Activated CD4-positive, alpha-beta memory T cell treated with anti-CD3 and anti-CD28 coated beads, Interleukin-2, amount 10 ng/mL, durations not matched to agents 7 days and 5 days (primary cell): ENCODE measurements around the gene THBS3. TPM values are rescaled to one million over a fixed set of nuclear protein-coding genes. Genes with fewer than 3 reads are reported as not detected.
"Not testable (repeated sequence)": the region's sequence is repeated elsewhere in the genome, so short reads cannot be mapped to it uniquely, and the experiment has no call there.

Experiments used
- CTCF ChIA-PET: fragments of 350-600 bp; sonication (Branson Sonifier 250); formaldehyde crosslinking; loops from one replicate; lab custom pipeline; 2021; ENCODE audit warnings: antibody characterized with exemption, inconsistent platforms; lab: Charles Lee
- POLR2A ChIA-PET: fragments of 350-600 bp; sonication (Branson Sonifier 250); formaldehyde crosslinking; loops from one replicate; lab custom pipeline; 2021; ENCODE audit warnings: antibody characterized with exemption; lab: Charles Lee
- DNase-seq: peaks from one replicate; pipeline ENCODE4 v3.0.0-alpha.2; 2020
- H3K27ac Mint-ChIP-seq: one replicate; pipeline ENCODE4 v1.8.0; 2021; ENCODE audit warnings: mild to moderate bottlenecking, mixed read lengths
- H3K27me3 Mint-ChIP-seq: one replicate; pipeline ENCODE4 v1.8.0; 2021; ENCODE audit warnings: mixed read lengths
- H3K36me3 Mint-ChIP-seq: one replicate; pipeline ENCODE4 v1.8.0; 2021; ENCODE audit warnings: low read depth, mixed read lengths
- H3K4me1 Mint-ChIP-seq: one replicate; pipeline ENCODE4 v1.8.0; 2021; ENCODE audit warnings: mixed read lengths
- H3K4me3 Mint-ChIP-seq: one replicate; pipeline ENCODE4 v1.8.0; 2021; ENCODE audit warnings: mild to moderate bottlenecking, mixed read lengths
- H3K9me3 Mint-ChIP-seq: one replicate; pipeline ENCODE4 v1.8.0; 2021; ENCODE audit warnings: mixed read lengths
- total RNA-seq, 2 experiments: library from RNA; stranded (reverse); gene quantifications; one replicate each; pipeline ENCODE4 v1.2.3, GENCODE V29; 2021

THBS3 gene
- total RNA-seq, 2 experiments from 2014 or later: 30.7 to 32.3 TPM

DNA sequence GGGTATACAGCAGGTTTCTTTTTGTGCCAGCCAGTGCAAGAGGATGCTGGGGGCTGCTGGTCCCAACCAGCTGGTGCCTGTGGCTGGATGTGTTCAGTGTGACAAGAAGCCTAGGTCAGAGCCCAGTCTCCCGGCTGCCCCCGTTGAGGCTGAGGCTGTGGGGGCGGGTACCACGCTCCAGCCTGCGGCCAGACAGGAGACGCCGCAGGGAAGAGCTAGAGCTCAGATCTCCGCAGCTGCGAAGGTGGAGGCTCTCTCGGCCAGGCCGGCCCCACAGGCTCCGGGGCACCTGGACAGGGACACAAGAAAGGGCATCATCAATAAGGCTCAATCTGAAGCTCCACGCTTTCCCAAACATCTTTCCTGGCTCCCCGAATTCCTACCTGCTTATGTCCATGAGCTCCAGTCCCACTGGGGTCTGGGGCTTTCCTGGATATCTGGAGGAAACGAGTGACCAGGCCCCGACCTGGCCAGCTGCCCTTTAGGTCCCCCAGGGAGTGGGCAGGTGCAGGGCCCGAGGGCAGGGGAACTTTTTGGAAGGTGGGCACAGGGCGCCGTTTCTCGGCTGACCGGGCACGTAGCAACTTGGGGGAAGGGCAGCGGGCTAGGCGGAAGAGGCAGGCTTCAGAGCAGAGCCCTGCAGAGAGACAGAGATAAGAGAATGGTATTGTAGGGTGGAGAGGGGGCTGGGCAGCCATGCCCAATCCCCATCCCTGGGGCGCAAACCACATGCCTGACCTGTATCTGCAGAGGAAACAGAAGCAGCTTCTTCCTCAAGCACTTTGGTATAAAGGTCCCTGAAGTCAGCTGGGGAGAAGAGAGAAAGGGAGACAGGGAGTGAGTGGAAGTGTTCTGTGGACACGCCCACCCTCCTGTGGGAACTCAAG is 40.2 kb upstream of the THBS3 start:
- DNase-seq: no peak
- Mint-ChIP-seq H3K27ac (no peak overlapping the region), H3K27me3 (peaks cover 2% of the 10 kb centered on the region), H3K9me3 (no peaks in the 10 kb centered on the region), H3K36me3 (peaks cover 3% of the 10 kb centered on the region), H3K4me1 (peaks cover 34% of the 10 kb centered on the region), H3K4me3 (no peak overlapping the region)
- ChIA-PET POLR2A (interaction anchor here (0.9 to 1.3 kb wide), 3 partner anchors 13 to 288 kb away, joined by 3 to 4 read pairs (median 3); no protein-coding TSS in a partner anchor), CTCF (interaction anchor here (0.6 to 5.1 kb wide), 6 partner anchors 12 to 109 kb away, joined by 3 to 91 read pairs (median 9); partner anchors contain the start of gene SCAMP3)

GRCh38 chr1:155246796-155247195 is 39.1 kb upstream of the THBS3 start:
- H3K27ac Mint-ChIP-seq, H3K9me3 Mint-ChIP-seq, H3K36me3 Mint-ChIP-seq, DNase-seq, H3K27me3 Mint-ChIP-seq, H3K4me3 Mint-ChIP-seq: not testable (repeated sequence)
- CTCF ChIA-PET: interaction anchor here (1.1 to 1.5 kb wide), 2 partner anchors 20 to 40 kb away, joined by 3 to 4 read pairs; no protein-coding TSS in a partner anchor
- POLR2A ChIA-PET: interaction anchor here (1.3 kb wide), 1 partner anchor 14 kb away, joined by 4 read pairs; no protein-coding TSS in a partner anchor
- H3K4me1 Mint-ChIP-seq: peaks cover 43% of the 10 kb centered on the region

- peaks cover 51% of the 10 kb centered on the region for H3K4me1 Mint-ChIP-seq
- CTCF ChIA-PET: interaction anchor here (1.2 to 4.1 kb wide), 3 partner anchors 18 to 78 kb away, joined by 5 to 19 read pairs (median 10); partner anchors contain the start of gene KRTCAP2
- no peak for DNase-seq
- peaks cover 11% of the 10 kb centered on the region for H3K36me3 Mint-ChIP-seq
- peak overlapping the region; percentile 88 for H3K27ac Mint-ChIP-seq
- peak overlapping the region; percentile 74 for H3K4me3 Mint-ChIP-seq
- POLR2A ChIA-PET: interaction anchor here (0.6 to 4.0 kb wide), 20 partner anchors 8 to 842 kb away, joined by 3 to 42 read pairs (median 5); partner anchors contain the start of genes CLK2, ENTREP3, KRTCAP2 and MTX1
- H3K27me3 Mint-ChIP-seq: peaks cover 2% of the 10 kb centered on the region
- H3K9me3 Mint-ChIP-seq: no peaks in the 10 kb centered on the region
Measured at GRCh38 chr1:155245163-155245524, 37.4 kb upstream of the THBS3 start.

DNA sequence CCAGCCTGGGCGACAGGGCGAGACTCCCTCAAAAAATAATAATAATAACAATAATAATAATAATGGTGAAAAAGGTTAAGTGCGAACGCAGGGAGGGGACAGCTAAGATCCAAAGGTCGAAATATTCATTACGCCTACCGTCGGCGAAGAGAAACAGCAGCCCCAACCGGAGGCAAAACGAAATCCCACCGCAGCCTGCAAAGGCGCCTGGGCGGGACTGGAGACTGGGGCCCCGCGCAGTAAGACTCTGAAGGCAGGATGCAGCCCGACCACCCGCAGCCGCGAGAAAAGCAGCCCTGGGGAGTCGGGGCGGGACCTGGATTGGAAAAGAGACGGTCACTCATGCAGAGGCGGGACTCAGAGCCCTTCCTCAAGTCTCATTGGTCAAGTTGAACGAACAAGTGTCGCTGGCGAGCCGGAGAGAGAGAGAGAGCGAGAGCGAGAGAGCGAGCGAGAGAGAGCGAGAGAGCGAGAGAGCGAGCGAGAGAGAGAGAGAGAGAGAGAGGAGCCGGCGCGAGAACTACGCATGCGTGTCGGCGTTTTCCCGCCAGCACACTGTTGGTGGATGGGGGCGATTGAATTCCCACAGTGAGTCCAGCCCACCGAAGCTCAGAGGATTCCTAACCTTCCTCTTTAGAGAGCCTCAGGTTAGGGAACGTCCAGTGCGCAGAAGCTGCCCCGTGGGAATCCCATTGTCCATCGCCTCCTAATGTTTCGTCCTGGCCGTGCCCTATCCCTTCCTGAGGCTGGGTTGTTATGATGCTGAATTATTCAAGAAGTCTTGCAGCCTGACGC is 36.9 kb upstream of the THBS3 start:
- Mint-ChIP-seq H3K27ac (peak overlapping the region; percentile 88), H3K4me1 (peaks cover 54% of the 10 kb centered on the region), H3K36me3 (peaks cover 11% of the 10 kb centered on the region), H3K9me3 (no peaks in the 10 kb centered on the region), H3K4me3 (peak overlapping the region; percentile 74), H3K27me3 (peaks cover 2% of the 10 kb centered on the region)
- POLR2A ChIA-PET: interaction anchor here (0.6 to 4.3 kb wide), 26 partner anchors 9 to 842 kb away, joined by 3 to 42 read pairs (median 4); partner anchors contain the start of genes CLK2, ENTREP3, KRTCAP2 and MTX1
- DNase-seq: peak; percentile 99
- CTCF ChIA-PET: interaction anchor here (0.7 to 4.1 kb wide), 7 partner anchors 18 to 79 kb away, joined by 3 to 19 read pairs (median 5); partner anchors contain the start of gene KRTCAP2

GRCh38 chr1:155242805-155243358 is 35.2 kb upstream of the THBS3 start:
- no peak for DNase-seq
- Mint-ChIP-seq H3K27ac (peak overlapping the region; percentile 88), H3K4me3 (peak overlapping the region; percentile 74), H3K4me1 (peaks cover 63% of the 10 kb centered on the region), H3K36me3 (peaks cover 20% of the 10 kb centered on the region), H3K27me3 (peaks cover 2% of the 10 kb centered on the region), H3K9me3 (no peaks in the 10 kb centered on the region)
- CTCF ChIA-PET: interaction anchor here (1.2 to 4.1 kb wide), 4 partner anchors 8 to 158 kb away, joined by 5 to 23 read pairs (median 14); partner anchors contain the start of gene KRTCAP2
- POLR2A ChIA-PET: interaction anchor here (2.5 to 4.3 kb wide), 6 partner anchors 15 to 65 kb away, joined by 6 to 42 read pairs (median 20); partner anchors contain the start of genes CLK2, MTX1, SCAMP3 and THBS3

- Mint-ChIP-seq H3K27me3 (peaks cover 2% of the 10 kb centered on the region), H3K36me3 (peaks cover 31% of the 10 kb centered on the region), H3K27ac (peak overlapping the region; percentile 89), H3K9me3 (no peaks in the 10 kb centered on the region), H3K4me1 (peaks cover 65% of the 10 kb centered on the region), H3K4me3 (peak overlapping the region; percentile 72)
- CTCF ChIA-PET: interaction anchor here (0.7 to 3.4 kb wide), 6 partner anchors 9 to 157 kb away, joined by 3 to 23 read pairs (median 6); partner anchors contain the start of genes MTX1 and THBS3
- POLR2A ChIA-PET: interaction anchor here (1.0 to 4.3 kb wide), 8 partner anchors 8 to 66 kb away, joined by 3 to 41 read pairs (median 7); partner anchors contain the start of genes FDPS and MTX1
- peak; percentile 37 for DNase-seq
Measured at GRCh38 chr1:155241841-155242264, 34.2 kb upstream of the THBS3 start.

DNA sequence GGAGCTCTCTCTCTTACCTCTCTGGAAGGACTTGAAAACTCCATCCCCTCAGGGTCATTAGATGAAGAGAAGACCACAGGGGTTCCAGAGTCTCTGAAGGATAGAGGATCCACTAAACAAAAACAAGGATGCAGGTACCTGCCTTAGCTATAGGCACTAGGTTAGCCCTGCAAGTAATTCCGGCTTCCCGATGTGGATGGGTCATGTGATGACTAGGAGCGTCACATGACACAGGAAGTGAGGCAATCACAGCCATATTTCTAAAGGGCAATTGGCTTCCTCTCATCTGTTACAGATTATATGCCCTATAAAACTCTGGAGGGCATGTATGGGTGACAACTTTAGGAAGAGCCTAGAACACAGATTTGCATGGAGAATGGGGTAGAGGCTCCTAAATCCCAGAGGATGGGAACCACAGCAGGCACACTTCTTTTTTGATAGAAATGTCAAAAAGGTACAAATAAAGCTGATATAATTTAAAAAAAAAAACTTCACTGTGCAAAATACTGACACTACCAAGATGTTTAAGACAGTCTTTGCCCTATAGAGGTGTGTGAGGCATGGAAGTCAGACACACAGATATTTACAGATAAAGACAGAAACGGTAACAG is 33.5 kb upstream of the THBS3 start:
- CTCF ChIA-PET: interaction anchor here (0.7 to 3.4 kb wide), 6 partner anchors 10 to 156 kb away, joined by 3 to 23 read pairs (median 6); partner anchors contain the start of genes MTX1 and THBS3
- H3K27ac Mint-ChIP-seq: peak overlapping the region; percentile 89
- H3K36me3 Mint-ChIP-seq: peaks cover 36% of the 10 kb centered on the region
- peak; percentile 80 for DNase-seq
- H3K4me3 Mint-ChIP-seq: peak overlapping the region; percentile 72
- H3K9me3 Mint-ChIP-seq: no peaks in the 10 kb centered on the region
- H3K4me1 Mint-ChIP-seq: peaks cover 70% of the 10 kb centered on the region
- H3K27me3 Mint-ChIP-seq: peaks cover 2% of the 10 kb centered on the region
- POLR2A ChIA-PET: interaction anchor here (1.0 to 4.3 kb wide), 9 partner anchors 9 to 83 kb away, joined by 3 to 41 read pairs (median 5); partner anchors contain the start of genes FDPS and MTX1

GRCh38 chr1:155236451-155236850 is 28.8 kb upstream of the THBS3 start:
- DNase-seq: no peak
- H3K27ac Mint-ChIP-seq: peak overlapping the region; percentile 95
- no peaks in the 10 kb centered on the region for H3K27me3 Mint-ChIP-seq
- POLR2A ChIA-PET: interaction anchor here (1.0 to 1.1 kb wide), 2 partner anchors 8 to 10 kb away, joined by 3 to 4 read pairs; no protein-coding TSS in a partner anchor
- peaks cover 43% of the 10 kb centered on the region for H3K36me3 Mint-ChIP-seq
- H3K9me3 Mint-ChIP-seq: no peaks in the 10 kb centered on the region
- H3K4me3 Mint-ChIP-seq: no peak overlapping the region
- CTCF ChIA-PET: no interaction called here
- H3K4me1 Mint-ChIP-seq: peaks cover 47% of the 10 kb centered on the region

DNA sequence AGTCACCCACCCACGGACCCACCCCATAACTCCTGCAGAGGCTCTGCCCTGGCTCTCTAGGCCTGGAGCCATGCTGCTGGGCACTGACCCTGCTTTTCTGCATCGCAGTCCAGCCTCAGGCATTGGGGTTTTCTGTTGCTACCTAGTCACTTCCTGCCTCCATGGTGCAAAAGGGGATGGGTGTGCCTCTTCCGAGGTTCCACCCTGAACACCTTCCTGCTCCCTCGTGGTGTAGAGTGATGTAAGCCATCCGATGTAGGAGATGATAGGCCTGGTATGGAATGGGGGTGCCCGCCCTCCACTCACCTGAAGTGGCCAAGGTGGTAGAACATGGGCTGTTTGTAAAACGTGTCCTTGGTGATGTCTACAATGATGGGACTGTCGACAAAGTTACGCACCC is 27.7 kb upstream of the THBS3 start:
- peak; percentile 49 for DNase-seq
- H3K27me3 Mint-ChIP-seq, H3K9me3 Mint-ChIP-seq, H3K4me3 Mint-ChIP-seq, CTCF ChIA-PET, POLR2A ChIA-PET: not testable (repeated sequence)
- peaks cover 36% of the 10 kb centered on the region for H3K4me1 Mint-ChIP-seq
- peak overlapping the region; percentile 95 for H3K27ac Mint-ChIP-seq
- peaks cover 36% of the 10 kb centered on the region for H3K36me3 Mint-ChIP-seq

- Mint-ChIP-seq H3K4me1 (peaks cover 26% of the 10 kb centered on the region), H3K36me3 (peaks cover 29% of the 10 kb centered on the region)
- H3K4me3 Mint-ChIP-seq, H3K27me3 Mint-ChIP-seq, POLR2A ChIA-PET, DNase-seq, H3K9me3 Mint-ChIP-seq, H3K27ac Mint-ChIP-seq, CTCF ChIA-PET: not testable (repeated sequence)
Measured at GRCh38 chr1:155233502-155233901, 25.8 kb upstream of the THBS3 start.
